A673 (cell line): Measurements from ENCODE around the gene LMNTD2.

Source experiments
- CTCF ChIP-seq: fragments of 300-800, 200-600 bp; sonication (generic); conservative IDR thresholded peaks from 2 replicates; pipeline ENCODE4 v1.5.1; 2017; ENCODE audit warnings: low read depth, mild to moderate bottlenecking, antibody characterized with exemption, low read length, moderate library complexity, mixed read lengths
- EZH2 ChIP-seq: fragments of 200-600 bp; sonication (generic); IDR thresholded peaks from 2 replicates; pipeline ENCODE4 v1.6.1; 2017; ENCODE audit warnings: borderline replicate concordance, low read depth, mild to moderate bottlenecking, mixed read lengths, antibody characterized with exemption, low read length; ENCODE audit not compliant: poor library complexity, severe bottlenecking

GRCh38 chr11:598005-598680 lies 37.6 kb upstream of the LMNTD2 start:
- TF ChIP-seq CTCF = no peak
- TF ChIP-seq EZH2 = no peak
